ENCODE measurements around the gene BRIP1. TPM values are rescaled to one million over a fixed set of nuclear protein-coding genes. Genes with fewer than 3 reads are reported as not detected.
"Not testable (repeated sequence)": the region's sequence is repeated elsewhere in the genome, so short reads cannot be mapped to it uniquely, and the experiment has no call there.

BRIP1 gene
- total and polyA plus RNA-seq, 4 donors, result 0.13 to 1.4 (median 0.44) TPM

DNA sequence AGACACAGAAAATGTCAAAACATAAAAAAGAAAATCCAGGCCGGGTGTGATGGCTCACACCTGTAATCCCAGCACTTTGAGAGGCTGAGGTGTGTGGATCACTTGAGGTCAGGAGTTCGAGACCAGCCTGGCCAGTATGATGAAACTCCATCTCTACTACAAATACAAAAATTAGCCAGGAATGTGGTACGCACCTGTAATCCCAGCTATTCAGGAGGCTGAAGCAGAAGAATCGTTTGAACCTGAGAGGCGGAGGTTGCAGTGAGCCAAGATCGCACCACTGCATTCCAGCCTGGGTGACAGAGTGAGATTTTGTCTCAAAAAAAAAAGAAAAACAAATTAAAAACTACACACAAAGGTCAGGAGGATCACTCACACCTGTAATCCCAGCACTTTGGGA lies 24.4 kb upstream of the BRIP1 start:
- H3K27me3 ChIP-seq (ENCODE audit: control insufficient read depth in 1 of 2, insufficient read depth in 2 of 2, low read length in 1 of 2); H3K4me1 ChIP-seq (ENCODE audit: control insufficient read depth in 1 of 2, insufficient read depth in 2 of 2, low read length in 2 of 2); ATAC-seq (ENCODE audit: low FRiP score); H3K27ac ChIP-seq (ENCODE audit: low read depth in 1 of 2, low read length in 2 of 2); H3K9me3 ChIP-seq (ENCODE audit: control insufficient read depth, low read length); DNase-seq; intact Hi-C loops (cut with DNase I); H3K4me3 ChIP-seq (ENCODE audit: low read length in 2 of 2); H3K36me3 ChIP-seq (ENCODE audit: control insufficient read depth in 1 of 2, insufficient read depth in 2 of 2, low read length in 1 of 2): not testable (repeated sequence)
- WGBS, 2 donors, result 95 to 98% methylated on average over 6 of the region's 6 CpGs

DNA sequence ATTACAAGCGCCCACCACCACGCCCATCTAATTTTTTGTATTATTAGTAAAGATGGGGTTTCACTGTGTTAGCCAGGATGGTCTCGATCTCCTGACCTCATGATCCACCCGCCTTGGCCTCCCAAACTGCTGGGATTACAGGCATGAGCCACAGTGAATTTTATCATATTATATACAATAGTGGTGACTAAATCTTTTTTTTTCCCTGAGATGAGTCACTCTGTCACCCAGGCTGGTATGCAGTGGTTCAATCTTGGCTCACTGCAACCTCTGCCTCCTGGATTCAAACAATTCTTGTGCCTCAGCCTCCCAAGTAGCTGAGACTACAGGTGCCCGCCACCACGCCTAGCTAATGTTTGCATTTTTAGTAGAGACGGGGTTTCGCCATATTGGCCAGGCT lies 22.5 kb upstream of the BRIP1 start:
- H3K36me3 ChIP-seq (ENCODE audit: control insufficient read depth in 1 of 2, insufficient read depth in 2 of 2, low read length in 1 of 2); ATAC-seq (ENCODE audit: low FRiP score); intact Hi-C loops (cut with DNase I); H3K4me1 ChIP-seq (ENCODE audit: control insufficient read depth in 1 of 2, insufficient read depth in 2 of 2, low read length in 2 of 2); H3K27ac ChIP-seq (ENCODE audit: low read depth in 1 of 2, low read length in 2 of 2); H3K4me3 ChIP-seq (ENCODE audit: low read length in 2 of 2); H3K27me3 ChIP-seq (ENCODE audit: control insufficient read depth in 1 of 2, insufficient read depth in 2 of 2, low read length in 1 of 2); H3K9me3 ChIP-seq (ENCODE audit: control insufficient read depth, low read length); DNase-seq: not testable (repeated sequence)
- WGBS, 2 donors, result 98% methylated on average over 8 of the region's 8 CpGs

DNA sequence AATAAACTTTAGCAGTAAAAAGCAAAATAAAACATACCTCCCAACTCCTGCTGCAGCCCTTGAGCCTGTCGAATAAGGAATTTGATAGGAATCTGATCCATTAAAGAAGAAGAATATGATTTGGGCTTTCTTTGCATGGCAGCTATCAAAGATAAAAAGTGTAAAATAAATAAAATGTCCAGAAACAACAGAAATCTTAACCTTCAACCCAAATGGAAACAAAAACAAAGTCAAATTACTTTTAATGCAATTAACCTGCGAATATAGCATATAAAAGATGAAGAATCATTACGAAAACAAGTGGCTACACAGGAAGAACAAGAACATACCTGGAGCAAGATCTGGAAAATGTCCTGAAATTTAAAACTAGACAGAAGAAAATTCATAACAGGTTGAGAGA lies 21.5 kb upstream of the BRIP1 start:
- Histone ChIP-seq H3K9me3 (ENCODE audit: control insufficient read depth, low read length) (no peaks in the 10 kb centered on the region), H3K36me3 (ENCODE audit: control insufficient read depth in 1 of 2, insufficient read depth in 2 of 2, low read length in 1 of 2) (no peaks in the 10 kb centered on the region), H3K27ac (ENCODE audit: low read depth in 1 of 2, low read length in 2 of 2) (no peak overlapping the region), H3K4me1 (ENCODE audit: control insufficient read depth in 1 of 2, insufficient read depth in 2 of 2, low read length in 2 of 2) (no peaks in the 10 kb centered on the region), H3K4me3 (ENCODE audit: low read length in 2 of 2) (no peak overlapping the region), H3K27me3 (ENCODE audit: control insufficient read depth in 1 of 2, insufficient read depth in 2 of 2, low read length in 1 of 2) (no peaks in the 10 kb centered on the region)
- intact Hi-C loops (cut with DNase I), result no loop called here
- ATAC-seq (ENCODE audit: low FRiP score) (no peak), DNase-seq (no peak)
- 92 to 94% methylated on average over 3 of the region's 3 CpGs for WGBS, 2 donors

DNA sequence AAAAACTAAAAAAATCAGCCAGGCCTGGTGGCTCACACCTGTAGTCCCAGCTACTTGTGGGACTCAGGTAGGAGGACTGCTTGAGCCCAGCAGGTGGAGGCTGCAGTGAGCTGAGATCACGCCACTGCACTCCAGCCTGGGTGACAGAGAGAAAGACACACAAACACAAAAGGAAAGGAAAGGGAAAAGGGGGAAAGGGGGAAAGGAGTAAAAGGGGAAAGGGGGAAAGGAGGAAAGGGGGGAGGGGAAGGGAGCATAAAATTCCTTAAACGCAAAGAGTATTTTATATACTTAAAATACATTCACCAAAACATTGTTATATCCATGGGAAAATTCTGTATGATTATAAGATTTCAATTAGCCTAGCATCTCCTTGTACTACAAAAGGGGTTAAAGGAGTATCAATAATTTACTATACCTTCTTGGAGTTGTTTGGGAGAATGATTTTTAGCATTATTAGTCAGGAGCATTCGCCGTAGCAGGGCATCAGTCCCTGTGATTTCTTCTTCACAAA lies 17.3 kb upstream of the BRIP1 start:
- DNase-seq, result no peak
- 94 to 100% methylated on average over 4 of the region's 4 CpGs for WGBS, 2 donors
- peaks cover 0 to 3% of the 10 kb centered on the region in 2 donors for H3K36me3 ChIP-seq (ENCODE audit: control insufficient read depth in 1 of 2, insufficient read depth in 2 of 2, low read length in 1 of 2)
- no peak overlapping the region for H3K4me3 ChIP-seq (ENCODE audit: low read length in 2 of 2)
- no peaks in the 10 kb centered on the region for H3K9me3 ChIP-seq (ENCODE audit: control insufficient read depth, low read length)
- H3K27ac ChIP-seq (ENCODE audit: low read depth in 1 of 2, low read length in 2 of 2), result no peak overlapping the region
- intact Hi-C loops (cut with DNase I), result no loop called here
- H3K4me1 ChIP-seq (ENCODE audit: control insufficient read depth in 1 of 2, insufficient read depth in 2 of 2, low read length in 2 of 2), result no peaks in the 10 kb centered on the region
- ATAC-seq (ENCODE audit: low FRiP score), result no peak
- no peaks in the 10 kb centered on the region for H3K27me3 ChIP-seq (ENCODE audit: control insufficient read depth in 1 of 2, insufficient read depth in 2 of 2, low read length in 1 of 2)

DNA sequence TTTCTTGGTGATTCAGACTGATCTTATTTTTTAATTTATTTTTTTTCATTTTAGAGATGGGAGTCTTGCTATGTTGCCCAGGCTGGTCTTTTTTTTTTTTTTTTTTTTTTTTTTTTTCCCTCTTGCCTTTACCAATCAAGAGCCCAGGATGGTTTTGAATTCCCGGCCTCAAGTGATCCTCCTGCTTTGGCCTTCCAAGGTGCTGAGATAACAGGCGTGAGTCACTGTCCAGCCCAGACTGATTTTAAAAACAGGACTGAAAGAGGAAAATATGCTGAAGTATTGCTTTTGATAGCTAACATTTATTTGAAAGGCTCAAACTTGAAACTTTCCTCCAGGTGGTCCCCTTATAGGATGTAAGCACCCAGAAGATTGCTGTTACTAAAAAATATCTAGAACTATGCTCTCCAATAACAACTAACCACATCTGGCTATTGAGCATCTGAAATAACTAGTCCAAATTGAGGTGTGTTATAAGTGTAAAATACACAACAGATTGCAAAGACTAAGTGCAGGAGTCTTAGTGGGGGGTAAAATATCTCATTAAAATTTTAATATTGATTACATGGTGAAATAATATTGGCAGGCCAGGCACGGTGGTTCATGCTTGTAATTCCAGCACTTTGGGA lies 15.8 kb upstream of the BRIP1 start:
- no peak for DNase-seq
- no peak for ATAC-seq (ENCODE audit: low FRiP score)
- 91 to 94% methylated on average over 3 of the region's 3 CpGs for WGBS, 2 donors
- Histone ChIP-seq H3K9me3 (ENCODE audit: control insufficient read depth, low read length) (no peaks in the 10 kb centered on the region), H3K27ac (ENCODE audit: low read depth in 1 of 2, low read length in 2 of 2) (no peak overlapping the region), H3K4me1 (ENCODE audit: control insufficient read depth in 1 of 2, insufficient read depth in 2 of 2, low read length in 2 of 2) (no peaks in the 10 kb centered on the region), H3K4me3 (ENCODE audit: low read length in 2 of 2) (no peak overlapping the region), H3K36me3 (ENCODE audit: control insufficient read depth in 1 of 2, insufficient read depth in 2 of 2, low read length in 1 of 2) (peaks cover 0 to 3% of the 10 kb centered on the region in 2 donors), H3K27me3 (ENCODE audit: control insufficient read depth in 1 of 2, insufficient read depth in 2 of 2, low read length in 1 of 2) (no peaks in the 10 kb centered on the region)
- intact Hi-C loops (cut with DNase I), result no loop called here

DNA sequence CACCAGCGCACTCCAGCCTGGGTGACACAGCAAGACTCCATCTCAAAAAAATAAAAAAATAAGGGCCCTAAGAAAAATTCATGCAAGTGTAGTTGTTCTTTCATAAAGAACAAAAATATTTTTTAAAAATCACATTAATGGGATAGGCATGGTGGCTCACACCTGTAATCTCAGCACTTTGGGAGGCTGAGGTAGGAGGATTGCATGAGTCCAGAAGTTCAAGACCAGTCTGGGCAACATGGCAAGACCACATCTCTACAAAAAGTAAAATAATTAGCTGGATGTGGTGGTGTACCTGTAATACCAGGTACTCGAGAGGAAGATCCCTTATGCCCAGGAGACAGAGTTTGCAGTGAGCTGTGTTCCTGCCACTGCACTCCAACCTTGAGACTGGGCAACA lies 15.2 kb upstream of the BRIP1 start:
- 75 to 78% methylated on average over 2 of the region's 2 CpGs for WGBS, 2 donors
- peaks cover 0 to 3% of the 10 kb centered on the region in 2 donors for H3K36me3 ChIP-seq (ENCODE audit: control insufficient read depth in 1 of 2, insufficient read depth in 2 of 2, low read length in 1 of 2)
- H3K9me3 ChIP-seq (ENCODE audit: control insufficient read depth, low read length), result no peaks in the 10 kb centered on the region
- no peaks in the 10 kb centered on the region for H3K27me3 ChIP-seq (ENCODE audit: control insufficient read depth in 1 of 2, insufficient read depth in 2 of 2, low read length in 1 of 2)
- H3K4me3 ChIP-seq (ENCODE audit: low read length in 2 of 2), result no peak overlapping the region
- intact Hi-C loops (cut with DNase I), result no loop called here
- no peak overlapping the region for H3K27ac ChIP-seq (ENCODE audit: low read depth in 1 of 2, low read length in 2 of 2)
- DNase-seq (no peak), ATAC-seq (ENCODE audit: low FRiP score) (no peak)
- H3K4me1 ChIP-seq (ENCODE audit: control insufficient read depth in 1 of 2, insufficient read depth in 2 of 2, low read length in 2 of 2), result no peaks in the 10 kb centered on the region

DNA sequence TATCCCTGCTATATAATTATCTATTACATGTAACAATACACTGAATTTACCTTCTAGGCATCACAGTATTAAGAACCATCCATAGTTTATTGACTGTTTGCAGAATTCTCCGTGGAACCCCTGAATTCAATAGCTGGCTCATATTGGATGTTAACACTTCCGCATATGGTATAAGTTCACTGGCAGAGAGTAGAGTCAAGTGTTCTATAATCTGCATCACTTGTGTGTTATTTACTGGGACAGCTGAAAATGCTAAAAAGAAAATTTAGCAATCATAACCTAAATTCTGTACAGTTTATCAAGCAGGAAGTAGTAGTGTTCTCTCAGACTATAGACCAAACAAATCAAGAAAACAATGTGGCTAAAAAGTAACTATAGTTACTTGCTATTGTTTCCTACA lies 14.5 kb upstream of the BRIP1 start:
- no peaks in the 10 kb centered on the region for H3K4me1 ChIP-seq (ENCODE audit: control insufficient read depth in 1 of 2, insufficient read depth in 2 of 2, low read length in 2 of 2)
- no peaks in the 10 kb centered on the region for H3K27me3 ChIP-seq (ENCODE audit: control insufficient read depth in 1 of 2, insufficient read depth in 2 of 2, low read length in 1 of 2)
- 93 to 97% methylated on average over 2 of the region's 2 CpGs for WGBS, 2 donors
- intact Hi-C loops (cut with DNase I), result no loop called here
- H3K36me3 ChIP-seq (ENCODE audit: control insufficient read depth in 1 of 2, insufficient read depth in 2 of 2, low read length in 1 of 2), result peaks cover 0 to 3% of the 10 kb centered on the region in 2 donors
- no peaks in the 10 kb centered on the region for H3K9me3 ChIP-seq (ENCODE audit: control insufficient read depth, low read length)
- no peak for DNase-seq
- ATAC-seq (ENCODE audit: low FRiP score), result no peak
- no peak overlapping the region for H3K27ac ChIP-seq (ENCODE audit: low read depth in 1 of 2, low read length in 2 of 2)
- no peak overlapping the region for H3K4me3 ChIP-seq (ENCODE audit: low read length in 2 of 2)

DNA sequence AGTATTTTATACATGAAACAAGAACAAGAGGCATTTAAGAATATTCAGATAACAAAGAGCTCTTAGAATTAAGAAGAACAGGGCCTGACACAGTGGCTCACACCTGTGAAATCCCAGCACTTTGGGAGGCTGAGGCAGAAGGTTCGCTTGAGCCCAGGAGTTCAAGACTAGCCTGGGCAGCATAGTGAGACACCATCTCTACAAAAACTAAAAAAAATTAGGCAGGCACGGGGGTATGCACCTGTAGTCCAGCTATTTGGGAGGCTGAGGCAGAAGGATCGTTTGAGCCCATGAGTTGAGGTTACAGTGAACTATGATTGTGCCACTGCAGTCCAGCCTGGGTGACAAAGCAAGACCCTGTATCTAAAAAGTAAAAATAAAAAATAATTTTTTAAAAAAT lies 12.5 kb upstream of the BRIP1 start:
- Histone ChIP-seq H3K4me1 (ENCODE audit: control insufficient read depth in 1 of 2, insufficient read depth in 2 of 2, low read length in 2 of 2) (no peaks in the 10 kb centered on the region), H3K27ac (ENCODE audit: low read depth in 1 of 2, low read length in 2 of 2) (no peak overlapping the region), H3K4me3 (ENCODE audit: low read length in 2 of 2) (no peak overlapping the region), H3K9me3 (ENCODE audit: control insufficient read depth, low read length) (no peaks in the 10 kb centered on the region), H3K36me3 (ENCODE audit: control insufficient read depth in 1 of 2, insufficient read depth in 2 of 2, low read length in 1 of 2) (peaks cover 0 to 3% of the 10 kb centered on the region in 2 donors), H3K27me3 (ENCODE audit: control insufficient read depth in 1 of 2, insufficient read depth in 2 of 2, low read length in 1 of 2) (no peaks in the 10 kb centered on the region)
- intact Hi-C loops (cut with DNase I), result no loop called here
- ATAC-seq (ENCODE audit: low FRiP score) (no peak), DNase-seq (no peak)
- WGBS, 2 donors, result 88% methylated on average over 3 of the region's 3 CpGs

DNA sequence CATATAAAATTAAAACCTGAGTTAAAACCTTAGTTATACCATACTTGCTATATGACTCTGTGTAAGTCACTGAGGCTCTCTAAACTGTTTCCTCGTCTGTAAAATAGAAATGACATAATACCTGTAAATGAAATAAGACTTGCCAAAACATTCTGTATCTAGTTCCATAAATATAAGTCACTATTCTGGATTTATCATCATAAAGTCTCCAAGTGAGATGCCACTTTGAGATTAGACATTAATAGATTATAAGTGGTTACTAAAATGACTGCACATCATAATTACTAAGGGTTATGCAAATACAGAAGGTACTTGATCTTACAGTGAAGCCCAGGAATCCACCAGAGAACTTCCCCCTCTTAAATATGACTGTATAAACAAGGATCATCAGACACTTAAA lies 12.0 kb upstream of the BRIP1 start:
- Histone ChIP-seq H3K4me3 (ENCODE audit: low read length in 2 of 2) (no peak overlapping the region), H3K27me3 (ENCODE audit: control insufficient read depth in 1 of 2, insufficient read depth in 2 of 2, low read length in 1 of 2) (no peaks in the 10 kb centered on the region), H3K4me1 (ENCODE audit: control insufficient read depth in 1 of 2, insufficient read depth in 2 of 2, low read length in 2 of 2) (no peaks in the 10 kb centered on the region), H3K36me3 (ENCODE audit: control insufficient read depth in 1 of 2, insufficient read depth in 2 of 2, low read length in 1 of 2) (peaks cover 0 to 3% of the 10 kb centered on the region in 2 donors), H3K9me3 (ENCODE audit: control insufficient read depth, low read length) (no peaks in the 10 kb centered on the region), H3K27ac (ENCODE audit: low read depth in 1 of 2, low read length in 2 of 2) (no peak overlapping the region)
- DNase-seq (no peak), ATAC-seq (ENCODE audit: low FRiP score) (no peak)
- 67 to 74% methylated on average over 1 of the region's 1 CpG for WGBS, 2 donors
- intact Hi-C loops (cut with DNase I), result no loop called here

Measured in aorta (tissue), 5 donors.